ENCODE results near the gene CRABP2. TPM values are rescaled to one million over a fixed set of nuclear protein-coding genes. Genes with fewer than 3 reads are reported as not detected.
A peak's percentile ranks its signal among the peaks of the same experiment; 100 is the strongest.

The CRABP2 gene
- total and polyA plus RNA-seq, 11 donors: 0.46 to 11.4 (median 1.4) TPM; not detected in 3

- no peak for ATAC-seq
- WGBS, 4 donors: 51 to 61% (median 55%) methylated on average over 15 of the region's 15 CpGs
- Histone ChIP-seq H3K27ac (peak overlapping the region in 2 of 12 donors; percentile 21 to 43), H3K4me3 (peak overlapping the region in 7 of 12 donors; percentile 20 to 89 (median 78)), H3K27me3 (no peaks in the 10 kb centered on the region), H3K4me1 (peaks cover 22 to 54% (median 36%) of the 10 kb centered on the region in 12 donors), H3K36me3 (peaks cover 0 to 44% (median 29%) of the 10 kb centered on the region in 9 donors), H3K9me3 (no peaks in the 10 kb centered on the region)
- intact Hi-C loops (cut with DNase I): loop anchor here in 7 of 10 donors (1.0 to 10.0 kb wide), 9 partner anchors 37 to 166 kb away; partner anchors contain the start of genes NTRK1 (in 3 of the 7), PRCC (in 3 of the 7), INSRR (in 2 of the 7) and PEAR1 (in 1 of the 7)
- peak in 2 of 5 donors; percentile 10 to 45 for DNase-seq
- TF ChIP-seq CTCF (IDR thresholded peaks at IDR 0.05): peak; percentile 12 to 58 (median 42)
- no peak for TF ChIP-seq POLR2A (IDR thresholded peaks at IDR 0.05)
These were observed 21.3 kb upstream of the CRABP2 start for GRCh38 chr1:156726549-156727226.

GRCh38 chr1:156725683-156726280, 20.4 kb upstream of the CRABP2 start:
- Histone ChIP-seq H3K9me3 (no peaks in the 10 kb centered on the region), H3K4me1 (peaks cover 22 to 54% (median 36%) of the 10 kb centered on the region in 12 donors), H3K36me3 (peaks cover 0 to 52% (median 38%) of the 10 kb centered on the region in 9 donors), H3K27me3 (no peaks in the 10 kb centered on the region), H3K4me3 (peak overlapping the region in 9 of 12 donors; percentile 20 to 89 (median 38)), H3K27ac (peak overlapping the region in 3 of 12 donors; percentile 8 to 43 (median 21))
- TF ChIP-seq POLR2A (IDR thresholded peaks at IDR 0.05) (no peak), CTCF (IDR thresholded peaks at IDR 0.05) (peak; percentile 89 to 99 (median 94))
- intact Hi-C loops (cut with DNase I): loop anchor here in 9 of 10 donors (1.0 to 10.0 kb wide), 12 partner anchors 35 to 167 kb away; partner anchors contain the start of genes NTRK1 (in 3 of the 9), PRCC (in 3 of the 9), INSRR (in 2 of the 9) and PEAR1 (in 1 of the 9)
- ATAC-seq: peak; percentile 72 to 76 (median 75)
- DNase-seq: peak; percentile 85 to 92 (median 87)
- 12 to 16% (median 14%) methylated on average over 18 of the region's 18 CpGs for WGBS, 4 donors

- H3K27ac ChIP-seq: no peak overlapping the region
- WGBS, 4 donors: 75 to 93% (median 84%) methylated on average over 4 of the region's 4 CpGs
- intact Hi-C loops (cut with DNase I): loop anchor here in 5 of 10 donors (10.0 kb wide), 4 partner anchors 97 to 163 kb away; partner anchors contain the start of genes NTRK1 (in 3 of the 5) and INSRR (in 2 of the 5)
These were observed 16.2 kb upstream of the CRABP2 start for GRCh38 chr1:156721535-156721934.

More at GRCh38 chr1:156721535-156721934, 16.2 kb upstream of the CRABP2 start:
- peaks cover 0 to 67% (median 42%) of the 10 kb centered on the region in 9 donors for H3K36me3 ChIP-seq
- no peak for ATAC-seq
- no peak for DNase-seq
- H3K4me3 ChIP-seq: no peak overlapping the region
- H3K9me3 ChIP-seq: no peaks in the 10 kb centered on the region
- H3K27me3 ChIP-seq: no peaks in the 10 kb centered on the region
- TF ChIP-seq POLR2A (IDR thresholded peaks at IDR 0.05) (no peak), CTCF (IDR thresholded peaks at IDR 0.05) (no peak)
- peaks cover 9 to 24% (median 19%) of the 10 kb centered on the region in 12 donors for H3K4me1 ChIP-seq

Data from heart left ventricle (tissue), 16 donors.